HepG2 (cell line): ENCODE measurements around the gene NYAP2. TPM values are rescaled to one million over a fixed set of nuclear protein-coding genes. Genes with fewer than 3 reads are reported as not detected.

Source experiments
- ATAC-seq: fragments of 200-7000 bp; cut with Tn5 transposase; 3 replicates; pipeline ENCODE4 v1.9.1; 2020; ENCODE audit warnings: mild to moderate bottlenecking, moderate library complexity
- BruUV-seq: library from RNA; stranded (reverse); fragments of 400-500 nt; replicated peaks from 2 replicates; lab custom pipeline; 2021; lab: Mats Ljungman, UMichigan
- CTCF ChIA-PET: fragments of 300-600 bp; formaldehyde crosslinking; extraction: SDS; loops from one replicate; lab custom pipeline; 2021; ENCODE audit warnings: low total read pairs, inconsistent platforms, low intra/inter-chr PET ratio; lab: Yijun Ruan, JAX
- POLR2A ChIA-PET: fragments of 350-600 bp; sonication (Branson Sonifier 250); formaldehyde crosslinking; loops from one replicate; lab custom pipeline; 2020; ENCODE audit warnings: antibody characterized with exemption, inconsistent platforms; lab: Yijun Ruan, JAX
- DNase-seq: peaks from one replicate; pipeline ENCODE4 v3.0.0-alpha.2; 2015; ENCODE audit warnings: low spot score
- FAIRE-seq: peaks from 3 replicates; lab custom pipeline; 2011; peaks lifted over from hg19 to GRCh38; lab: Jason Lieb, UNC
- H2AFZ ChIP-seq: one replicate; pipeline ENCODE4 v1.6.1; 2011; ENCODE audit warnings: low read length, inconsistent platforms
- H3K27ac ChIP-seq: fragments of 300-600 bp; 3 replicates; pipeline ENCODE4 v1.8.0; 2011; ENCODE audit warnings: mixed run types, mild to moderate bottlenecking, mixed read lengths, low read length, inconsistent platforms; ENCODE audit not compliant: insufficient read depth; ENCODE audit errors: extremely low read length
- H3K27me3 ChIP-seq, 2 experiments: fragments of 200-600 bp in 1 of 2; 2 replicates in 1 of 2; 3 replicates in 1 of 2; pipeline versions ENCODE4 v1.6.0 to v1.8.0; 2011; ENCODE audit warnings: low read length in 2 of 2, mild to moderate bottlenecking in 2 of 2, moderate library complexity in 2 of 2, inconsistent platforms in 1 of 2; ENCODE audit not compliant: insufficient read depth in 2 of 2, control insufficient read depth in 1 of 2
- H3K36me3 ChIP-seq, 2 experiments: fragments of 200-600 bp in 1 of 2; replicated peaks in 1 of 2; 2 replicates in 1 of 2; 3 replicates in 1 of 2; pipeline versions ENCODE4 v1.5.1 to v1.8.0; 2011; ENCODE audit warnings: low read length in 2 of 2, inconsistent platforms in 1 of 2; ENCODE audit not compliant: insufficient read depth in 2 of 2, control insufficient read depth in 1 of 2
- H3K4me1 ChIP-seq: 2 replicates; pipeline ENCODE4 v1.5.1; 2012; ENCODE audit warnings: low read length, inconsistent platforms; ENCODE audit not compliant: insufficient read depth
- H3K4me2 ChIP-seq: 2 replicates; pipeline ENCODE4 v1.6.0; 2011; ENCODE audit warnings: low read depth, low read length, inconsistent platforms
- H3K4me3 ChIP-seq, 3 experiments: fragments of 200-600 bp in 1 of 3; sonication (generic), shearing (Covaris generic) in 1 of 3; replicated peaks in 1 of 3; 2 replicates each; pipeline ENCODE4 v1.5.1; 2011 to 2016; ENCODE audit warnings: low read length in 3 of 3, inconsistent platforms in 2 of 3, low read depth in 2 of 3, mild to moderate bottlenecking in 2 of 3, control low read depth in 1 of 3, mixed read lengths in 1 of 3; ENCODE audit not compliant: insufficient read depth in 1 of 3
- H3K79me2 ChIP-seq: one replicate; pipeline ENCODE4 v1.6.1; 2011; ENCODE audit warnings: low read length, inconsistent platforms; ENCODE audit not compliant: insufficient read depth
- H3K9ac ChIP-seq: 2 replicates; pipeline ENCODE4 v1.6.0; 2011; ENCODE audit warnings: mild to moderate bottlenecking, low read depth, low read length, inconsistent platforms; ENCODE audit not compliant: insufficient read depth
- H3K9me3 ChIP-seq: 2 replicates; pipeline ENCODE4 v1.5.1; 2012; ENCODE audit warnings: mild to moderate bottlenecking, low read length
- H4K20me1 ChIP-seq: 2 replicates; pipeline ENCODE4 v1.6.0; 2011; ENCODE audit warnings: inconsistent platforms, mild to moderate bottlenecking, low read length, moderate library complexity; ENCODE audit not compliant: insufficient read depth
- CC2D1A ChIP-seq: sonication (generic); formaldehyde crosslinking; IDR thresholded peaks from 2 replicates; pipeline ENCODE4 v1.8.1; 2023; ENCODE audit warnings: mild to moderate bottlenecking, missing genetic modification reagents
- DR1 ChIP-seq: sonication (generic); formaldehyde crosslinking; IDR thresholded peaks from 2 replicates; pipeline ENCODE4 v1.8.0; 2021; ENCODE audit warnings: mild to moderate bottlenecking, missing genetic modification reagents, inconsistent platforms
- MIER2 ChIP-seq: IDR thresholded peaks from 2 replicates; pipeline ENCODE4 v1.6.1; 2016; ENCODE audit warnings: missing biosample characterization, missing genetic modification reagents
- MXD4 ChIP-seq: IDR thresholded peaks from 2 replicates; pipeline ENCODE4 v1.6.1; 2016; ENCODE audit warnings: mild to moderate bottlenecking, missing biosample characterization, missing genetic modification reagents
- NBN ChIP-seq: fragments of 450-650 bp; conservative IDR thresholded peaks from 2 replicates; pipeline ENCODE4 v1.6.1; 2017
- THAP11 ChIP-seq: IDR thresholded peaks from 2 replicates; pipeline ENCODE4 v1.6.1; 2016; ENCODE audit warnings: missing biosample characterization, missing genetic modification reagents
- WIZ ChIP-seq: sonication (generic); formaldehyde crosslinking; IDR thresholded peaks from 2 replicates; pipeline ENCODE4 v1.5.1; 2020; ENCODE audit warnings: mild to moderate bottlenecking, missing genetic modification reagents
- ZNF234 ChIP-seq: sonication (generic); formaldehyde crosslinking; conservative IDR thresholded peaks from 2 replicates; pipeline ENCODE4 v1.5.1; 2020; ENCODE audit warnings: mild to moderate bottlenecking, missing genetic modification reagents
- ZNF496 ChIP-seq: sonication (generic); formaldehyde crosslinking; IDR thresholded peaks from 2 replicates; pipeline ENCODE4 v1.8.1; 2023; ENCODE audit warnings: mild to moderate bottlenecking, moderate library complexity, missing genetic modification reagents; ENCODE audit not compliant: insufficient replicate concordance
- in situ Hi-C: cut with HindIII; loops from 2 replicates; pipeline ENCODE4 v1.10.0; 2017; ENCODE audit warnings: low pct_unique_long_range_greater_than_20kb; ENCODE audit not compliant: extremely low pct_ligation_motif_present
- intact Hi-C: fragments of 100-400 bp; cut with micrococcal nuclease; formaldehyde crosslinking; loops from one replicate; pipeline ENCODE4 v1.10.0; 2022; ENCODE audit not compliant: unreplicated experiment
- polyA plus RNA-seq, 8 experiments: library from polyadenylated mRNA; depleted of rRNA in 3 of 8; stranded (reverse) in 7 of 8; unstranded in 1 of 8; fragments of >200 nt; fragmentation: Illumina TruSeq in 4 of 8; extraction: Trizol in 4 of 8; gene quantifications; 2 replicates each; pipeline versions ENCODE4 v1.2.1 to v1.2.3, GENCODE V29; 2011 to 2016; ENCODE audit warnings: low read depth in 4 of 8, missing spikeins in 1 of 8, mixed read lengths in 1 of 8; ENCODE audit not compliant: insufficient read depth in 1 of 8
- total RNA-seq, 5 experiments: library from RNA; depleted of rRNA; stranded (reverse); fragments of >200 nt; fragmentation: Illumina TruSeq; extraction: Trizol; gene quantifications; 2 replicates each; pipeline ENCODE4 v1.2.3, GENCODE V29; 2016; ENCODE audit warnings: low read depth in 1 of 5
- TF ChIP-seq, protein P1 (sequence below): sonication (generic); formaldehyde crosslinking; IDR thresholded peaks from 2 replicates; pipeline ENCODE4 v1.4.0; 2020; ENCODE audit warnings: mild to moderate bottlenecking, missing genetic modification reagents
- TF ChIP-seq, protein P2 (sequence below): sonication (generic); formaldehyde crosslinking; IDR thresholded peaks from 2 replicates; pipeline ENCODE4 v1.8.1; 2023; ENCODE audit warnings: mild to moderate bottlenecking, missing genetic modification reagents
- TF ChIP-seq, protein P3 (sequence below): sonication (generic); formaldehyde crosslinking; IDR thresholded peaks from 2 replicates; pipeline ENCODE4 v1.4.0; 2020; ENCODE audit warnings: missing genetic modification reagents
- TF ChIP-seq, protein P4 (sequence below): IDR thresholded peaks from 2 replicates; pipeline ENCODE4 v1.6.1; 2016; ENCODE audit warnings: mild to moderate bottlenecking
- TF ChIP-seq, protein P5 (sequence below): sonication (generic); formaldehyde crosslinking; IDR thresholded peaks from 2 replicates; pipeline ENCODE4 v1.4.0; 2020; ENCODE audit warnings: missing genetic modification reagents

The NYAP2 gene
- total and polyA plus RNA-seq, 2 of the 13 experiments (the other 11 are each of a cell fraction or from before 2014, with no cell fraction given), result not detected

GRCh38 chr2:225497166-225497565, 97.7 kb downstream of the NYAP2 start (continued):
- TF ChIP-seq, protein P1, sequence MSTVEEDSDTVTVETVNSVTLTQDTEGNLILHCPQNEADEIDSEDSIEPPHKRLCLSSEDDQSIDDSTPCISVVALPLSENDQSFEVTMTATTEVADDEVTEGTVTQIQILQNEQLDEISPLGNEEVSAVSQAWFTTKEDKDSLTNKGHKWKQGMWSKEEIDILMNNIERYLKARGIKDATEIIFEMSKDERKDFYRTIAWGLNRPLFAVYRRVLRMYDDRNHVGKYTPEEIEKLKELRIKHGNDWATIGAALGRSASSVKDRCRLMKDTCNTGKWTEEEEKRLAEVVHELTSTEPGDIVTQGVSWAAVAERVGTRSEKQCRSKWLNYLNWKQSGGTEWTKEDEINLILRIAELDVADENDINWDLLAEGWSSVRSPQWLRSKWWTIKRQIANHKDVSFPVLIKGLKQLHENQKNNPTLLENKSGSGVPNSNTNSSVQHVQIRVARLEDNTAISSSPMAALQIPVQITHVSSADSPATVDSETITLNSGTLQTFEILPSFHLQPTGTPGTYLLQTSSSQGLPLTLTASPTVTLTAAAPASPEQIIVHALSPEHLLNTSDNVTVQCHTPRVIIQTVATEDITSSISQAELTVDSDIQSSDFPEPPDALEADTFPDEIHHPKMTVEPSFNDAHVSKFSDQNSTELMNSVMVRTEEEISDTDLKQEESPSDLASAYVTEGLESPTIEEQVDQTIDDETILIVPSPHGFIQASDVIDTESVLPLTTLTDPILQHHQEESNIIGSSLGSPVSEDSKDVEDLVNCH (CRISPR knock-in tag), result no peak
- TF ChIP-seq DR1 (CRISPR knock-in tag), result no peak

DNA sequence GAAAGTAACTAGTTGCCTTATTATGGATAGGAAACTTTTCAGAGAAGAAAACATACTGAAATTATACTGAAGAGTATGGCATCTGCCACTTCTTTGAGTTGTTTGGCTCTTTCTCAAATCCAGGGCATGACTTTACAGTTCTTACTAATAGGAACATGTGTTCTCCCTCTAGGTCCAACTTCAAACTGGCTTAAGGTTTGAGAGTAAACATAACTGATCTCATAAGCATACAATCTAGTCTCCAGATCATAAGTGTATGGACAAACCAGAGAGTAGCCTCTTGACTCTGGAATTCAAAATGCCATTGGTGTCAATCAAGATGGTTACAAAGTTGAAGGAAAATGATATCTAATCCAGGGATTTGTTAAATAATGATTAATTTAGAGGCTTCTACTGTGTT, 101.5 kb downstream of the NYAP2 start:
- H3K9me3 ChIP-seq, result no peaks in the 10 kb centered on the region
- no TSS peak for BruUV-seq
- no peak overlapping the region for H3K4me3 ChIP-seq
- no peaks in the 10 kb centered on the region for H3K4me1 ChIP-seq
- H3K9ac ChIP-seq, result no peak overlapping the region
- intact Hi-C loops, result no loop called here
- H3K27ac ChIP-seq, result no peak overlapping the region
- H3K79me2 ChIP-seq, result no peaks in the 10 kb centered on the region
- H2AFZ ChIP-seq, result no peak overlapping the region
- no peak for ATAC-seq
- no peaks in the 10 kb centered on the region for H3K36me3 ChIP-seq
- H3K27me3 ChIP-seq, result no peaks in the 10 kb centered on the region
- H4K20me1 ChIP-seq, result no peaks in the 10 kb centered on the region
- in situ Hi-C loops, result no loop called here
- FAIRE-seq, result no peak
- DNase-seq, result no peak
- ChIA-PET CTCF (no interaction called here), POLR2A (no interaction called here)
- no peak overlapping the region for H3K4me2 ChIP-seq
- TF ChIP-seq, protein P2, sequence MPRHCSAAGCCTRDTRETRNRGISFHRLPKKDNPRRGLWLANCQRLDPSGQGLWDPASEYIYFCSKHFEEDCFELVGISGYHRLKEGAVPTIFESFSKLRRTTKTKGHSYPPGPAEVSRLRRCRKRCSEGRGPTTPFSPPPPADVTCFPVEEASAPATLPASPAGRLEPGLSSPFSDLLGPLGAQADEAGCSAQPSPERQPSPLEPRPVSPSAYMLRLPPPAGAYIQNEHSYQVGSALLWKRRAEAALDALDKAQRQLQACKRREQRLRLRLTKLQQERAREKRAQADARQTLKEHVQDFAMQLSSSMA (CRISPR knock-in tag), result no peak
- no peak for TF ChIP-seq NBN
- no peak for TF ChIP-seq THAP11 (CRISPR knock-in tag)
- TF ChIP-seq, protein P3, sequence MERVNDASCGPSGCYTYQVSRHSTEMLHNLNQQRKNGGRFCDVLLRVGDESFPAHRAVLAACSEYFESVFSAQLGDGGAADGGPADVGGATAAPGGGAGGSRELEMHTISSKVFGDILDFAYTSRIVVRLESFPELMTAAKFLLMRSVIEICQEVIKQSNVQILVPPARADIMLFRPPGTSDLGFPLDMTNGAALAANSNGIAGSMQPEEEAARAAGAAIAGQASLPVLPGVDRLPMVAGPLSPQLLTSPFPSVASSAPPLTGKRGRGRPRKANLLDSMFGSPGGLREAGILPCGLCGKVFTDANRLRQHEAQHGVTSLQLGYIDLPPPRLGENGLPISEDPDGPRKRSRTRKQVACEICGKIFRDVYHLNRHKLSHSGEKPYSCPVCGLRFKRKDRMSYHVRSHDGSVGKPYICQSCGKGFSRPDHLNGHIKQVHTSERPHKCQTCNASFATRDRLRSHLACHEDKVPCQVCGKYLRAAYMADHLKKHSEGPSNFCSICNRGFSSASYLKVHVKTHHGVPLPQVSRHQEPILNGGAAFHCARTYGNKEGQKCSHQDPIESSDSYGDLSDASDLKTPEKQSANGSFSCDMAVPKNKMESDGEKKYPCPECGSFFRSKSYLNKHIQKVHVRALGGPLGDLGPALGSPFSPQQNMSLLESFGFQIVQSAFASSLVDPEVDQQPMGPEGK, result no peak
- TF ChIP-seq, protein P4, sequence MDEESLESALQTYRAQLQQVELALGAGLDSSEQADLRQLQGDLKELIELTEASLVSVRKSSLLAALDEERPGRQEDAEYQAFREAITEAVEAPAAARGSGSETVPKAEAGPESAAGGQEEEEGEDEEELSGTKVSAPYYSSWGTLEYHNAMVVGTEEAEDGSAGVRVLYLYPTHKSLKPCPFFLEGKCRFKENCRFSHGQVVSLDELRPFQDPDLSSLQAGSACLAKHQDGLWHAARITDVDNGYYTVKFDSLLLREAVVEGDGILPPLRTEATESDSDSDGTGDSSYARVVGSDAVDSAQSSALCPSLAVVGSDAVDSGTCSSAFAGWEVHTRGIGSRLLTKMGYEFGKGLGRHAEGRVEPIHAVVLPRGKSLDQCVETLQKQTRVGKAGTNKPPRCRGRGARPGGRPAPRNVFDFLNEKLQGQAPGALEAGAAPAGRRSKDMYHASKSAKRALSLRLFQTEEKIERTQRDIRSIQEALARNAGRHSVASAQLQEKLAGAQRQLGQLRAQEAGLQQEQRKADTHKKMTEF (CRISPR knock-in tag), result no peak
- no peak for TF ChIP-seq MIER2 (CRISPR knock-in tag)
- TF ChIP-seq ZNF496 (CRISPR knock-in tag), result no peak
- TF ChIP-seq CC2D1A (CRISPR knock-in tag), result no peak
- TF ChIP-seq WIZ (CRISPR knock-in tag), result no peak
- no peak for TF ChIP-seq ZNF234 (CRISPR knock-in tag)
- no peak for TF ChIP-seq MXD4
- TF ChIP-seq, protein P5, sequence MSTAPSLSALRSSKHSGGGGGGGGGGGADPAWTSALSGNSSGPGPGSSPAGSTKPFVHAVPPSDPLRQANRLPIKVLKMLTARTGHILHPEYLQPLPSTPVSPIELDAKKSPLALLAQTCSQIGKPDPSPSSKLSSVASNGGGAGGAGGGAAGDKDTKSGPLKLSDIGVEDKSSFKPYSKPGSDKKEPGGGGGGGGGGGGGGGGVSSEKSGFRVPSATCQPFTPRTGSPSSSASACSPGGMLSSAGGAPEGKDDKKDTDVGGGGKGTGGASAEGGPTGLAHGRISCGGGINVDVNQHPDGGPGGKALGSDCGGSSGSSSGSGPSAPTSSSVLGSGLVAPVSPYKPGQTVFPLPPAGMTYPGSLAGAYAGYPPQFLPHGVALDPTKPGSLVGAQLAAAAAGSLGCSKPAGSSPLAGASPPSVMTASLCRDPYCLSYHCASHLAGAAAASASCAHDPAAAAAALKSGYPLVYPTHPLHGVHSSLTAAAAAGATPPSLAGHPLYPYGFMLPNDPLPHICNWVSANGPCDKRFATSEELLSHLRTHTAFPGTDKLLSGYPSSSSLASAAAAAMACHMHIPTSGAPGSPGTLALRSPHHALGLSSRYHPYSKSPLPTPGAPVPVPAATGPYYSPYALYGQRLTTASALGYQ (CRISPR knock-in tag), result no peak
